GM12875 (cell line): ENCODE data around the gene NIPBL.
"Not testable (repeated sequence)": the region's sequence is repeated elsewhere in the genome, so short reads cannot be mapped to it uniquely, and the experiment has no call there.

ENCODE experiments used
- H3K4me3 ChIP-seq: one replicate; pipeline ENCODE4 v1.5.1; 2011; ENCODE audit warnings: low read depth, low read length, control low read depth
- TF ChIP-seq, protein P1 (sequence below): IDR thresholded peaks from 2 replicates; pipeline ENCODE4 v1.5.1; 2011; ENCODE audit warnings: low read depth, mild to moderate bottlenecking, control low read depth, inconsistent platforms, low read length, moderate library complexity, borderline replicate concordance; ENCODE audit not compliant: insufficient read depth

NIPBL gene

DNA sequence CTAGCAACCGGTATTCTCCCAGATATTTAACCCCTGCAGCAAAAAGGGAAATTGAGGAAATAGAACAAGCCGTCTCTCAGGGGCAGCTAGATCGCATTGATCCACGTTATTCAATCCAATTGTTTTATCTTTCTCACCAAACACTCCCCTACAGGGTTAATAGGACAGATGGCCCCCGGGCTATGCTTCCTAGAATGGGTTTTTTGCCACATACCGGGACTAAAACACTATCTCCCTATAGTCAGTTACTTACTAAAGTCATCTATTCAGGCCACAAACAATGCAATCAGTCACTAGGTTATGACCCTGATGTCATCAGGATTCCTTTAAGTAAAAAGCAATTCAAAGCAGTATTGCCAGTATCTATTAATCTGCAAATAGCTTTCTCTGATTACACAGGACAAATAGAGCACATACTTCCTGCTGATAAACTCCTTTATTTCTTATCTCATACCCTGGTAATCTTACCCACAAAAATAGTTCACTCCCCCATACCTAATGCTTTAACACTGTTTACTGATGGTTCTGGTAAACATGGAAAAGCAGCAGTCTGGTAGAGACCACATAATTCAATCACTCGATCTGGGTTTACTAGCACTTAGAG lies 213.7 kb downstream of the NIPBL start:
- TF ChIP-seq, protein P1, sequence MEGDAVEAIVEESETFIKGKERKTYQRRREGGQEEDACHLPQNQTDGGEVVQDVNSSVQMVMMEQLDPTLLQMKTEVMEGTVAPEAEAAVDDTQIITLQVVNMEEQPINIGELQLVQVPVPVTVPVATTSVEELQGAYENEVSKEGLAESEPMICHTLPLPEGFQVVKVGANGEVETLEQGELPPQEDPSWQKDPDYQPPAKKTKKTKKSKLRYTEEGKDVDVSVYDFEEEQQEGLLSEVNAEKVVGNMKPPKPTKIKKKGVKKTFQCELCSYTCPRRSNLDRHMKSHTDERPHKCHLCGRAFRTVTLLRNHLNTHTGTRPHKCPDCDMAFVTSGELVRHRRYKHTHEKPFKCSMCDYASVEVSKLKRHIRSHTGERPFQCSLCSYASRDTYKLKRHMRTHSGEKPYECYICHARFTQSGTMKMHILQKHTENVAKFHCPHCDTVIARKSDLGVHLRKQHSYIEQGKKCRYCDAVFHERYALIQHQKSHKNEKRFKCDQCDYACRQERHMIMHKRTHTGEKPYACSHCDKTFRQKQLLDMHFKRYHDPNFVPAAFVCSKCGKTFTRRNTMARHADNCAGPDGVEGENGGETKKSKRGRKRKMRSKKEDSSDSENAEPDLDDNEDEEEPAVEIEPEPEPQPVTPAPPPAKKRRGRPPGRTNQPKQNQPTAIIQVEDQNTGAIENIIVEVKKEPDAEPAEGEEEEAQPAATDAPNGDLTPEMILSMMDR = no peak

GRCh38 chr5:37090781-37091180 lies 214.2 kb downstream of the NIPBL start:
- no peak overlapping the region for H3K4me3 ChIP-seq
- TF ChIP-seq, protein P1 = no peak

More for the DNA sequence above, 213.7 kb downstream of the NIPBL start:
- H3K4me3 ChIP-seq = no peak overlapping the region

- H3K4me3 ChIP-seq = not testable (repeated sequence)
These were observed 217.2 kb downstream of the NIPBL start for GRCh38 chr5:37093795-37094194.

- H3K4me3 ChIP-seq = not testable (repeated sequence)
These were observed 222.7 kb downstream of the NIPBL start for GRCh38 chr5:37099267-37099666.

GRCh38 chr5:37103302-37103701 lies 226.7 kb downstream of the NIPBL start:
- no peak overlapping the region for H3K4me3 ChIP-seq
- TF ChIP-seq, protein P1 = no peak

- no peak overlapping the region for H3K4me3 ChIP-seq
- TF ChIP-seq, protein P1 = no peak
These were observed 232.8 kb downstream of the NIPBL start for GRCh38 chr5:37109338-37109737.

- no peak overlapping the region for H3K4me3 ChIP-seq
- TF ChIP-seq, protein P1 = no peak
These were observed 233.6 kb downstream of the NIPBL start for GRCh38 chr5:37110135-37110534.

GRCh38 chr5:37111426-37112382 lies 235.1 kb downstream of the NIPBL start:
- TF ChIP-seq, protein P1 = no peak
- no peak overlapping the region for H3K4me3 ChIP-seq
